CD4-positive, alpha-beta T cell treated with Interferon alpha-2 for 1 hour (primary cell): Measurements from ENCODE around the gene TMEM204.

Source experiments
- DNase-seq, 2 donors: peaks; one replicate each; pipeline ENCODE4 v3.0.0-alpha.2; 2020 to 2022

The TMEM204 gene

DNA sequence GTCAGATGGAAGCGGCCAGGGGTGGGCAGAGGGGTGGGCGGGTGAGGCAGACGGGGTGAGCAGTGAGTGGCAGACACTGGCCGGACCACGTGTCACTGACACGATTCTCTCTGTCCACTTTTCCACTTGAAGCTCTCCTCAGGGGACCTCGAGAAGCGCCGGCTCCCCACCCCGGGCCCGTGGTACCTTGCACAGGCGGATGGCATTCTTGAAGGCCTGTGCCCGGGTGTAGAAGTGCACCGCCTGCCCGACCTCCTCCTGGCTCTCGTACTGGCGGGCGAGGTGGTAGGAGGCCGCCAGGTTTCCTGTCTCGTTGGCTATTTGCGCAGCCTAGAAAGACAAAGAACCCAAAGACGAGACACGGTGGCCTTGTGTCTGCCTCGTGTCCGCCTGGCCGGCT is 9.1 kb upstream of the TMEM204 start:
- DNase-seq, result no peak

DNA sequence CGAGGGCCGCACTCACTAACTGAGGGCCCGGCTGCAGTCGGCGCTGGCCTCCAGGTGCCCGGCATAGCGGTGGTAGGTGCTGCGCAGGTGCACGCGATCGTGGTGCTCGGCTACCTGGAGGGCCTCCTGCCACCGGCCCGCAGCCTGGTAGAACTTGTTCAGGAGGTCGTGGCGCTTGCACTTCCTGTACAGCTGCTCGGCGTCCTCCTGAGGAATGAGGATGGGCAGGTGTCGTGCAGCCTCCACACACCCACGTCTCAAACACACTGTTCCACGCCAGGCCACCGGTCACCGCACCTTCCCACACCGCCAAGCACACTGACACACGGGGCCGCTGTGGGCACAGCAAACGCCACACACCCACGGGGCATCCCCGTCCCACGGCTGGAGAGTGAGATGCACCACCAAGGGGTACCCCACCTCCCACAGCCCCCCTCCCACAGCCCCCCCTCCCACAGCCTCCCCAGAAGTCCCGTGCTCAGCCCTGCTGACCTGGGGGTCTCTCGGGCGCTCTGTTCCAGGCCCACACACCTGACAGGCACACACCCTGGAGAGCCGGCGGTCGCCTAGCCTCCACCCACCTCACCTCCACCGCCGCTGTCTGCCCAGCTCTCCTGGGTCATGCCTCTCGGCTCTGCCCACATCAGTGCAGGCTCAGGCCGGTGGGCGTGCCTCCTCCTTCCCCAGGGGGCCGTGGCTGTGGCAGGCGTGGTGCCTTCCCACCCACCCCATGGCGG is 7.4 kb upstream of the TMEM204 start:
- DNase-seq, result peak in 1 of 2 donors; percentile 55

DNA sequence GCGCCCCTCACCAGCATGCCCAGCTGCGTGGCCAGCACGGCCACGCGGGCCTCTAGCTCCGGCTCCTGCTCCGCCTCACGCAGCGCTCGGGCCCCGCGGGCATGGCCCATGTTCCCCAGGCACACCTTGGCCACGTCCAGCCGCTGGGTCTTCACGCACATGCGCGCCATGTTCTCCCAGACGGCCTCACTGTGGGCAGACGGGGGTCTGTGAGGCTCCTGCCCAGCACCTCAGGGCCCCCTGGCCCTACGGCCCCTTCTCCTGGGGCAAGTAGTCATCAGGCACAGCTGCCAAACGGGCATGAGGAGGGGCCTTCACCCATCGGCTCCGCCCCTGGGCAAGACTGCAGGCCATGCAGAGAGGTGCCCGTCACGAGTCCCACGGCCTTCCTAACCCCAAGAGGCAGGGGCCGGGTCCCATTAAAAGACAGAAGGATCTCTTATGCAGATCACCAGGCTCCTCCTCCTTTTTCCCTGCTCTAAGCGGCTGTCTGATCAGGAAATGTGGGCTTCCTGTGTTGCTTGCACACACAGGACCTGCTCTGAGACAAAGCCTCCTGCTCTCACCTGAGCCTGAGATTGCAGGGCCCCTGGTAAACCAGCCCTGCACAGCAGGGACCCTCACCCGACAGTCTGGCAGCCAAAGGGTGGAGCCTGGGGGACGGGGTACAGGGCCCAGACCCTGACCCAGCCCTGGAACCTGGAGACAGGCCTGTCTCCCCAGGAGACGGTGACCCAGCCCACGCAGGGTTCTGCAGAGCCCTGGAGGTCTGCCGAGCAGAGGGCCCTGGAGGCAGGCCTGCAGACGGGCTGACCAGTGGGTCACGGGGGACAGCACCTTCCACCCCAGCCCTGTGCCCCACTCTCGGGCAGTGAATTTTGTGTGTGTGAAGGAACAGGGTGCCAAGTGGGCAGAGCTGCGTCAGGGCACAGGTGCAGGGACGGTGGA is 6.6 kb upstream of the TMEM204 start:
- DNase-seq, result peak in 1 of 2 donors; percentile 25

DNA sequence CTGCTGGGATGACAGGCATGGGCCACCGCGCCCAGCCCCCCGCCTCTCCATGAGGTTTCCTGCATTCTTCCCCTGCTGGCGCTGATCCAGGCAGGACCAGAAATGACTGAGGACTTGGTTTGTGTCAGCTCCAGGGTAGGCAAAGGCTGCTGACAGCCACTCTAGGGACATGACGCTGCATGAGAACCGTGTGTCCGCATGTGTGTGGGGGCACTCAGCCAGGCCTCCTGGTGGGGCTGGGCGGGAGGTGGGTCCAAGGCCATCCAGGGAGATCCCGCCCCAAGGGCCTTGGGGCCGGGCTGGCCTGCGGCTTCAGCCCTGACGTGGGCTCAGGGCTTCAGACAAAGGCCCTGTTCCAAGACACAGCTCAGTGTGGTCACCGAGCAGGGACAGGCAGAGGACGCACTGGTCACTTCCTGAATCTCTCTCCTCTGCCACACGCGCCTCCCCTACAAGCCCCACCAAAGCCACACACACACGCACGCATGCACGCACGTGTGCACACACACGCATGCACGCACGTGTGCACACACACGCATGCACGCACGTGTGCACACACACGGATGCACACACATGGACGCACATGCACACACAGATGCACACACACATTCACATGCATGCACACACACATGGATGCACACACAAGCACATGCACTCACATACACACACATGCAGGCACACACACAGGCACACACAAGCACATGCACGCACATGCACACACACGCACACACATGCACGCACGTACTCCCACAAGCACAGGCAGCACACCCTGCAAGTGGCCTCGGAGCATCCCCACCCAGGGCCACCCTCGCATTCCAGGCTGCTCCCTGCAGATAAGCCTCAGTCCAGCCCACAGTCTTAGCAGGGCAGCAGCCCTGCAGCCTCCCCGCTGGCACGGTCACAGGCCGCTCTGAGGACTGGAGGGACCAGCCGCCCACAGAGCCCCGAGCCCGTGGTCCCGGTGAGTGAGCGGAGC is 5.3 kb upstream of the TMEM204 start:
- no peak for DNase-seq

DNA sequence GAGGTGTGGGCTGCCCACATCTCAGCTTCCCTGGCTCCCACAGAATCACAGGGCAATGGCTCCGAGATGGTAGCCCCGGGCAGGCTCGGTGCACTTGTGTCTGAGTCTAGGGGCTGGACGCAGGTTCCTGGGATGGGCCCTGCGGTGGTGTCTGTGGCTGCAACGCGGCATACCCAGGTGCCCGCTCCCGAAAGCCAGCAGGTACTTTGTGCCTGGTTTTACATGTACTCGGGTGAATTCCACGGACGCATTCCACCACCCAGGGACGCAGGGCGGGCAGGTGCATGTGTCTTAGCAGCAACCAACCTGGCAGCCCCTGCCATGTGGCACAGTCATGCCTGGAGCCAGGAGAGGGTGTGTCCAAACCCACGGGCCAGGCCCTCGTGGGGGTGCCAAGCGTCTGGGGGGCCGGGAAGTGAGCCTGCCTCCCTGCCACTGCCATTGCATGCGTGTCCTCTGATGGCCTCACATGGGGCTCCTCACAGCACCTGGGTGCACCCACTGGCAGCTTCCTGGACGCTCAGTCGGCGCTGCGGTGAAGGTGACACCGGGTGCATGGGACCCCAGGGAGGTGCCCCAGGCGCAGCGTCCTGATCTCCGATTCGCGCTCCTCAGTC is 4.4 kb upstream of the TMEM204 start:
- no peak for DNase-seq

DNA sequence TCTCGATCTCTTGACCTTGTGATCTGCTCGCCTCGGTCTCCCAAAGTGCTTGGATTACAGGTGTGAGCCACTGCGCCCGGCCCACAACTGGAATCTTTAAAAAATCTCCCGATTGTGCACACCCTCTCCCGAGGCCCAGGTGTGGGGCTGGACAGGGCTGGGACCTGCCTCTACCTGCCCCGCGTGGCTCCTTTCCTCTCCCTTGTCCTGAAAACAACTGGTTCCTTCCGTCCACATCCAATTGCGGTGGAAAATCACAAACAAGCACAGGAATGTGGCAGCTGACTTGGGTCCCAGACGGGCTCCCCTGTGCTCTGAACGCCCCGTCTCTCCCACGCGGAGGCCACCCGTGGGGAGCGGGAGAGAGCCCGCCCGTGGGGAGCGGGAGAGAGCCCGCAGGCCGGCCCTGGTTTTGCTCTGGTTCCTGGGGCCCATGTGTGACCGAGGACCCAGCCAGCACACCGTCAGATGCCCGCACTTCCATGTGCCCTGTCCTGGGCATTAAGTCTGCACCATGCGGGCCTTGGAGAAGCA is 3.0 kb upstream of the TMEM204 start:
- DNase-seq, result no peak

DNA sequence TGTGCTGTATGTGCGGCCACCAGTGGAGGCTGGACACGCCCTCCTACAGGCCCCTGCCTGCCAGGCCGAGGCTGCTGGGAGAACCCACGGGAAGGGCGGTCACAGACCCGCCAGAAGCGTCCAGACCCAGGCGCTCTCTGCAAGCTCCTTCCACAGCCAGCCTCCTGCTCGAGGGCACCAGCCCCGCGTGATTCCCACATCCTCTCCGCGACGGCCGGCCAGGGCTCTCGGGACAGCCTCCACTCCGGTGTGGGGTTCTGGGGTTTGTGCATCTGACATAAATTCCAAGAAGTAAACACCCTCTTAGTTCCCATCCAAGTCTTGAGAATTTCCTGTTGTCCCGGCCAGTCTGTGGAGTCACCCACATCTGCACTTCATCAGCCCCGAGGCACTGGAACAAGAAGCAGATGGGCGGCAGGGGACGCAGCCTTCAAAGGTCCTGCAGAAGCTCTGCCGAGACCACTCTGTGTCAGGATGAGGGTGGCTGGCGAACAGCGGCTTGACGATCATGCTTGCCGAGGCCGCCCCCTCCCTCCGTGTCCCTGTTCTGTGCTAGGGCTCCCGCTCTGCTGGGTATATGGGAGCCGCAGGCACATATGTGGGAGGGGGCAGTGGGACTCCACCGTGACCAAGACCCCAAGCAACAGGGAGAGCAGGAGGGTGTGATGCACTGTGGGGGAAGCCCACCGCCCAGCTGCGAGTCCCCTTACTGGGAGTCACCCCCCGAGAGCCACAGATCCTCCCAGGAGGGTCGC is 2.4 kb upstream of the TMEM204 start:
- no peak for DNase-seq

DNA sequence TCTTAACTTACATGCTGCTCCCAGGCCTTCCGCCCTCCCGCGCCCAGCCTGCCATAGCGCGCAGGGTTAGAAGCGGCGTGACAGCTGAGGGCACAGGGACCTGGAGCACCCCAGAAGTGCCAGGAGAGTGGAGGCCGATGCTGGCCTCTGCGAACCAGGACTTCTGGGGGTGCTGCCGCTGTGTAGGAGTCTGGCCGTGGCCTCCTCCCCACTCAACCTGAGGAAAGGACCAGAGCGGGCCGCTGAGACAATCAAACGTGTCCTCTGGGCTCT is 1.9 kb upstream of the TMEM204 start:
- DNase-seq, result no peak

DNA sequence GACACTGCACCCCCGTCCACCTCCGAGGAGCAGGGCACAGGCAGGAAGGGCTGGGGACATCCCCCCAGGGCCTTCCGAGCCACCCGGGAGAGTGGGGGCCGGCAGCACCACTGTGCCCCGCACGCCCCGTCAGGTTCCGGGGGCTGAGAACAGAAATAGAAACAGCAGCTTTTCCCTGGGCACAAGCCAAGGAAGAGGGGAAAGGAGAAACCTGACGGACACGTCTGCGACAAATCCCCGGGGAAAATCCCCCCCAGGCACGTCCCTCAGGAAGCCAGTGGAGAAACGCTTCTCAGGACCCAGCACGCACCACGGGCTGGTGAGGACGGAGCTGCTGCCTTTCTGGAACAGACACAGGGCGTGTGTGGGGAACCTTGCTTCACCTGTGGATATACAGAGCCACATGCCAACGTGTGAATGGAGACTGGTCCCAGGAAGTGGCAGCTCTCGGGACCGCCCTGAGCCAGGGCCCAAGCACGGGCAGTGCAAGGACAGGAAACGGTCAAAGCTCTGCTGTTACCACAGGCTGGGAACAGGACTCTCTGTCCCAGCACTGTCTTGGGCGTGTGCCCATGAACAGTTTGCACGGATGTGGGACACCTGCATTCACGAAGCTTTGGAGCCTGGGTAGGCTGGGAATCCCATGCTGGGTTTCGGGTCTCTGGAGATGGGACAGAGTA is 1.2 kb upstream of the TMEM204 start:
- DNase-seq, result no peak

DNA sequence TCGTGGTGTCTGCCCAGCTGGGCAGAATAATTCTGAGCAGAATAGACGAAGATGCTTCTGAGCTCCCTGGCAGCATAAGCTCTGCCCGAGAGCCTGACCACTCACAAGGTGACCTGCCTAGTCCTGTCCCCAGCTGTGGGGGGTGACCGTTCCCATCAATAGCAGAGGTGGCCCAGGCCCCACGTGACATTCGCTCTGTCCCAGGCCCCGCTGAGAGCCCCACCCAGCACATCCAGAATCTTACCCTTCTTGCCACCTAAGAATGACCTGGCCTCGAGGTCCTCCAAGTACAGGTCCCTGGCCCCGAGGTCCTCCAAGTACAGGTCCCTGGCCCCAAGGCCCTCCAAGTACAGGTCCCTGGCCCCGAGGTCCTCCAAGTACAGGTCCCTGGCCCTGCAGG is 695 bp upstream of the TMEM204 start:
- no peak for DNase-seq

DNA sequence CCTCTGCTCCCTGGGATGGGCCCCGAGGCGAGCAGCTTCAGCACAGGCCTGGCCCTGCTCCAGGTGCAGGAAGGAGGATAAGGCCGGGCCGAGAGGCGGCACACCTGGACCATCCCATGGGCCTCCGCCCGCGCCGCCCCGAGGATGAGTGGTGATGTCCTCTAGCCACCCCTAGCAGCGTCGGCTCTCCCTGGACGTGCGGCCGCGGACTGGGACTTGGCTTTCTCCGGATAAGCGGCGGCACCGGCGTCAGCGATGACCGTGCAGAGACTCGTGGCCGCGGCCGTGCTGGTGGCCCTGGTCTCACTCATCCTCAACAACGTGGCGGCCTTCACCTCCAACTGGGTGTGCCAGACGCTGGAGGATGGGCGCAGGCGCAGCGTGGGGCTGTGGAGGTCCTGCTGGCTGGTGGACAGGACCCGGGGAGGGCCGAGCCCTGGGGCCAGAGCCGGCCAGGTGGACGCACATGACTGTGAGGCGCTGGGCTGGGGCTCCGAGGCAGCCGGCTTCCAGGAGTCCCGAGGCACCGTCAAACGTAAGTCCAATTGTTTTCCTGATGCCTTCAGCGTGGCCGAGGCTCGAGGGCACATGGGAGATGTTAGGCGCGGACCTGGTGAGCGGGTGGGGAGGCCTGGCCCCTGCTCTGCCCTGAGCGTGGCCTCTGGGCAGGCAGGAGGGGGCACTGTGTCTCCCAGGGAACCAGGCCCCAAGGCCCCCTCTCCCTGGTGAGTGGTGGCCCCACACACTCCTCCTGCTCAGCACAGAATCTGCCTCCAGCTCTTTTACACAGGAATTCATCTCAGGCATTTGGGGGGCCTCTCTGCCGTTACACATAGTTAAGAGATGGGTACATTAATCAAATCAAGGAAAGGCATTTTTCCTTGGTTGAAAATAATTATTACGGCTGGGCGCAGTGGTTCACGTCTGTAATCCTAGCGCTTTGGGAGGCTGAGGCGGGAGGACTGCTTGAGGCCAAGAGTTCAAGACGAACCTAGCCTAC is 855 bp downstream of the TMEM204 start:
- no peak for DNase-seq

DNA sequence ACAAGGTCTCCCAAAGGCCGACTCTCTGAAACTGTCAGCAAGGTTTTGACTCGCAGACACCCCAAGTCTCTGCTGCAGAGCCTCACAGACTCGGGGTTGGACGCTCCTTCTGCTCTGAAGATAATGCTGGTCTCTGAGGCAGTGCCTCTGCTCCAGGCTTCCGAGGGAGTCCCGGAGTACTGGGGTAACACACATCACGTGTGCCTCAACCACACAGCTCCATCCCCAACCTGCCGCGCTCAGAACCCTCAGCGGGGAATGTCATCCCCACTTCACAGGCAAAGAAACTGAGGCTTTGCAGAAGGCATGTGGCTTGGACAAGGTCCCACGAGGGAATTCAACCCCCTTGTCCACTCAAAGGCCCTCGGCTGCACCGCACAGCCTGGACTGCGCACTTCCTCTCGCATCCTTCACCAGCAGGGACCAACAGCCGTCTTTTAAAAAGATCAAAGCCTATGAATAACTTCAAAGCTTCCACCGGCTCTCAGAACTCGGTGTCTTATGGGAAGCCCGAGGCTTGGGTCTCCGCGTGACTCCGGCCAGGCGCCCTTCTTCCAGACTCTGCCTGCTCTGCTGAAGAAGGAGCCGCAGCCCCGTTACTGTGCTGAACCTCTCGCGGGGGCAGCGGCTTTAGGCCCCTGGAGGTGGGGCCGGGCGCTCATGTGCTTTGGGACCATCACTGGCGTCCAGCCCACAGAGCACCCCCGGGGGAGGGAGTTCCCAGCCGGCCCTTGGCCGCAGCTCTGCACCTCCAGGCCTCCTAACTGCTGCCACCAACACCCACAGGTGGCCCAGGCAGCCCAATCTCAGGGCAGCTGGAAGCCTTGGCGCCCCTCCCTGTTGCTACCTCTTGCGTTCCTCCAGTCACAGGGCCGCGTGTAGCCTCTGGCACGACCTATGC is 2.2 kb downstream of the TMEM204 start:
- peak in 1 of 2 donors; percentile 41 for DNase-seq

DNA sequence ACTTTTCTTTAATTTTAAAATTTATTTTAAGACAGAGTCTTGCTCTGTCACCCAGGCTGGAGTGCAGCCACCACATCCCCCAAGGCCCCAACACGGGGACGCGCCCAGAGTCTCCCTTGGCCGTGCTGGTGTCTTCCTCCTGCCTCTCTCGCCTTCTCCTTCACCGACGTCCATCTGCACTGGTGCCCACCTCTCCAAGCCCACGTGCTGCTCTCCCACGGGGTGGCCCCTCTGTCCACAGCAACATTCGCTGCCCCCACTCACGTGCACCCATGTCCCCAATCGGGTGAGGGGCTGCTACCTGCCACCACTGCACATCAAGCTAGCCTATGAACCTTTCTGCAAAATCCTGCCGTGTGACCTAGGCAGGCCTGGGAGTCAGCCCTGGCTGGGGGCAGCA is 3.1 kb downstream of the TMEM204 start:
- no peak for DNase-seq

DNA sequence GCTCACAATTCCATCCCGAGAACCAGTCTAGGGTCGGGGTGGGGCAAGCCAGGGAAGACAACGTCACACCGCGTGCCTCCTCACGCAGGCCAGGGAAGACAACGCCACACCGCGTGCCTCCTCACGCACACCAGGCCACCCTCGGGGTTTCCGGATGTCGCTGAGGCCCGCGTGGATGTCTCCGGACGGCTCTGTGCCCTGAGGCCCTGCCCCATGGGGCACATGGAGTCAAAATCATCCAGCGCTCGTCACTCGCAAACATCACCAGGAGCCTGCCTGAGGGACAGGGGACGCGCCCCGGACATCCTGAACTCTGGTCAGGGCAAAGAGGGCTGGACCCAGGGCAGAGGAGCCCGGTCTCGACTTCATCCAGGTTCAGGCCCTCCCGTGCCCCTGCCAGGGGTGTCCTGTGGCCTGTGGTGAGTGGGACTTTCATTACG is 3.7 kb downstream of the TMEM204 start:
- no peak for DNase-seq

DNA sequence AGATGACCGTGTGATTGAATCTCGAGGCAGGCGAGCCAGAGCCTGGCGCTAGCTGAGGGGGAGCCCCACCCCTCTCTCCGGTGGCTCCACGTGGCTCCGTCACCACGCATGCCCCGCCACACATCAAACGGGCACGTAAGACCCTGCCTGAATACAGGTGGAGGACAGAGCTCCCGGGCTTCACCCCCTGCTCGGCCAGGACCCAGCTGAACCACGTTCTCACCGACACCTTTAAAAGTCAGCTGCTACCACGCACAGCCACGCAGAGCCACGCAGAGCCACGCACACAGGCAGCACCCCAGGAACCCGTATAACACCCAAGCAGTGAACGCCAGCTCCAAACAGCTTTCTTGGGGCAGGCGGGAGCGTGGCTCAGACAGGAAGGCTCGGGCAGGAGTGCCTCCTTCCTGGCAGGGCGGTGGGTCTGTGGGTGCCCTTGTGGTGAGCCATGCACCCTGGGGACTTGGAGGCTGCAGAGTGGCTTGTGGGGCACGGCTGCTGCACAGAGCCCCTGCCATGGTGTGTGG is 4.4 kb downstream of the TMEM204 start:
- DNase-seq, result peak in 1 of 2 donors; percentile 26

DNA sequence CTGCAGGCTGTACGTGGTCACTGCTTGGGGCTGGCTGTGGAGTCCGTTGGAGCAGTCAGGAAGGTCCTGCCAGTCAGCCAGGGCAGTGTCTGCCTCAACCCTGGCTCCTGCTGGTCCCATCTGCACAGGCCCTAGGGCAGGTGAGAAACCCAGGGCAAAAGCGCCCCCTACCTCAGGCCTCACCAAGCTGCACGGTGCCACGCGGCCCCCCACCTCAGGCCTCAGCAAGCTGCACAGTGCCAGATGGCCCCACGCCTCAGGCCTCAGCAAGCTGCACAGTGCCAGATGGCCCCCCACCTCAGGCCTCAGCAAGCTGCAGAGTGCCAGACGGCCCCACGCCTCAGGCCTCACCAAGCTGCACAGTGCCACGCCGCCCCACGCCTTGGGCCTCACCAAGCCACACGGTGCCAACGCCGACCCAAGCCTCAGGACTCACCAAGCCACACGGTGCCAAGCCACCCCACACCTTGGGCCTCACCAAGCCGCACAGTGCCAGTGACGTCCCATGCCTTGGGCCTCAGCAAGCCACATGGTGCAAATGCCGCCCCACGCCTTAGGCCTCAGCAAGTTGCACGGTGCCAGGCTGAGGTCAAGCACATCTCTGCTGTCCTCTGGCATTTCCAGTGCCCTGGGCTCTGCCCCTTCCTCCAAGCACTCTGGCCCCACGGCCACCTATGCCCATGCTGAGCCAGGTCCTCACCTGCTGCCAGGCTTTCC is 5.5 kb downstream of the TMEM204 start:
- DNase-seq, result peak; percentile 26 to 48

DNA sequence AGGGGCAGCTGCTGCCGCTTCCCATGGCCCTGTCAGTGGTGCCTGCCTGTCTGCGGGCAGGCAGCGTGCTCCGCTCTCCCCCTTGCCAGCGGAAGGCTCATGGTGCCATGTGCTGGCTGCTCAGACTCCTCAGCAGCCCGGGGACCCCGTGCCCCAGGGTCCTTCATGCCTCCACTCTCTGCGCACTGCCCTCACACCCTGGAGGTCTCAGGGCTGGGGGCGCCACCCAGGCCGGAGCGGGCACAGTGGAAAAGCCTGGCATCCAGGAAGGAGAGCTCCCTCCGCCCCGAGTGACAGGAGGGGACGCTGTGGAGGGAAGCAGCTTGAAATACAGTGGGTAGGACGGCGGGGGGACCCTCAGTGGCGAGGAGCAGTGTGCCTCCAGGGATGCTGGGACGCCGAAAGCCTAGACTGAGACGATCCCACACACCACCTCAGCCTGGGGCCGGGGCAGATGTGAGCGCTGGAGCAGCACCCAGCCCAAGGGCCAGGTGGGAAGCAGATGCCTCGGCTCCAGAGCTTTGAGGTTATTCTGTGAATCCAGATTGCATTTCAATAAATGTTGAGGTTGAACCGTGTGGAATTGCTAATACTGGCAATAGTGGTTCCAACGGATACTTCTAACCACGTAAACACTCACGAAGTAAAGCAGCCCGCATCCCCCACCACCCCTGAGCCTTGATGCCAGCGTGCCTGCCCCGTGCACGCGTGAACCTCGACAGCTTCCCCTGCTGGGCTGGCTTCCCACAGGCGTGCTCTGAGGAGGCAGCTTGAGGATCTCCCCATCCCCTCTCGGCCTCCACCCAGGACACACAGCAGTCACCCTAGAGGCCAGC is 6.5 kb downstream of the TMEM204 start:
- no peak for DNase-seq
